NCI-H2029 treated with DMSO at 0.1 percent for 48 hours (cell line): ENCODE measurements around the gene KLHL17.
"Not testable (repeated sequence)": the region's sequence is repeated elsewhere in the genome, so short reads cannot be mapped to it uniquely, and the experiment has no call there.

ENCODE experiments used
- DNase-seq: peaks from one replicate; lab custom pipeline; 2025; lab: John Stamatoyannopoulos, UW

Gene KLHL17

GRCh38 chr1:937521-937920 lies 22.9 kb upstream of the KLHL17 start:
- DNase-seq = no peak

- DNase-seq = no peak
Measured at GRCh38 chr1:938088-938683, 22.2 kb upstream of the KLHL17 start.

GRCh38 chr1:938711-939489 lies 21.5 kb upstream of the KLHL17 start:
- DNase-seq = no peak

- no peak for DNase-seq
Measured at GRCh38 chr1:939511-940106, 20.8 kb upstream of the KLHL17 start.

GRCh38 chr1:940107-941014 lies 20.0 kb upstream of the KLHL17 start:
- DNase-seq = no peak

GRCh38 chr1:941015-941587 lies 19.3 kb upstream of the KLHL17 start:
- no peak for DNase-seq

GRCh38 chr1:941588-942383 lies 18.6 kb upstream of the KLHL17 start:
- no peak for DNase-seq

- no peak for DNase-seq
Measured at GRCh38 chr1:942411-942821, 18.0 kb upstream of the KLHL17 start.

- DNase-seq = no peak
Measured at GRCh38 chr1:942864-943533, 17.4 kb upstream of the KLHL17 start.

GRCh38 chr1:943545-944340 lies 16.6 kb upstream of the KLHL17 start:
- no peak for DNase-seq

- DNase-seq = no peak
Measured at GRCh38 chr1:944341-945325, 15.8 kb upstream of the KLHL17 start.

- no peak for DNase-seq
Measured at GRCh38 chr1:945688-946556, 14.5 kb upstream of the KLHL17 start.

- DNase-seq = not testable (repeated sequence)
Measured at GRCh38 chr1:946811-947210, 13.6 kb upstream of the KLHL17 start.

- DNase-seq = no peak
Measured at GRCh38 chr1:947958-948357, 12.4 kb upstream of the KLHL17 start.

GRCh38 chr1:950268-950667 lies 10.1 kb upstream of the KLHL17 start:
- no peak for DNase-seq

- no peak for DNase-seq
Measured at GRCh38 chr1:950881-951280, 9.5 kb upstream of the KLHL17 start.

- DNase-seq = no peak
Measured at GRCh38 chr1:951364-951763, 9.0 kb upstream of the KLHL17 start.

GRCh38 chr1:952201-952600 lies 8.2 kb upstream of the KLHL17 start:
- DNase-seq = no peak
